Measurements from ENCODE around the gene COG6. TPM values are rescaled to one million over a fixed set of nuclear protein-coding genes. Genes with fewer than 3 reads are reported as not detected.

Gene COG6
- total and polyA plus RNA-seq, 10 of the 15 experiments (the other 5 are each of a cell fraction or from before 2014, with no cell fraction given) = 4.5 to 29.8 (median 12.6) TPM

DNA sequence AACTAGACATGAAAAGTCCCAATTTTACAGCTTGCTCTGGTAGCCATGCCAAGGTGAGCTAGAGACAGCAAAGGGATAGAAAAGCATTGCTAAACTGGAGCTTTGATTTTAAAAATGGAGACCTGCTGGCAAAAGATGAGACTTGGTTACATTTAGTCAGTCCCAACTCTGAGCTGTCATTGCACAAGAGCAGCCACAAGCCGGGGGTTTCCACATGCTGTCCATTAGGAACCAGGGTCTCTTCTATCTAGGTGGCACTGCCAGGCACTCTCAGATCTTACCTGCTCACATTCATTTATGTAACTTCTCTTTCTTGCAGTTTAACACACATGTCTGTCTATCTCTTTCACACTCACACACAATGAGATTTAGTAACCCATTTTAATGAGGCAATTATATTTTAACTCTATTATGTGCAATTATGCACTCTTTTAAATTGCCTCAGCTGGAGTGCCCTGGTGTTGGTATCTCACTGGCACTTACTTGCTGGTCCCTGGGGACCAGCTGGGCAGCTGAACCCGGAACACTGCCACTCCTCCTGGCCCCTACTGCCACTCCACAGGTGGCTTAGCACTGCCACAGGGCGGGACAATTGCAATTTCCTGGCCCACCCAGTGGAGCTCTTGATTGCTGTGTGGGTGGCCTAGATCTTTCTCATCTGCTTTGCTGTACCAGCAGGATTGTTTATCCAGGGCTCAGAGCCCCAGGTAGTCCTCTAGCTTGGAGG, 112.5 kb downstream of the COG6 start:
- FAIRE-seq = peak; percentile 18
- in situ Hi-C loops (cut with MboI) = no loop called here
- H3K4me1 ChIP-seq (ENCODE audit: control insufficient read depth, insufficient read depth, low read length) = no peaks in the 10 kb centered on the region
- H3K9ac ChIP-seq (ENCODE audit: control insufficient read depth, insufficient read depth, low read length) = no peak overlapping the region
- TF ChIP-seq ZNF622 (IDR thresholded peaks at IDR 0.05) (no peak), HDAC6 (IDR thresholded peaks at IDR 0.05; ENCODE audit: unreplicated experiment) (no peak), BCL3 (IDR thresholded peaks at IDR 0.05; ENCODE audit: borderline replicate concordance, insufficient read depth, low read depth, low read length, poor library complexity, severe bottlenecking) (no peak), HCFC1 (IDR thresholded peaks at IDR 0.05; ENCODE audit: low read length) (no peak), IRF4 (IDR thresholded peaks at IDR 0.05; ENCODE audit: low read depth, low read length) (no peak), MXI1 (IDR thresholded peaks at IDR 0.05; ENCODE audit: low read depth, low read length) (no peak), RB1 (IDR thresholded peaks at IDR 0.05; ENCODE audit: borderline replicate concordance) (no peak), CBX3 (IDR thresholded peaks at IDR 0.05; ENCODE audit: borderline replicate concordance, low read depth) (no peak), TARDBP (IDR thresholded peaks at IDR 0.05; ENCODE audit: borderline replicate concordance) (no peak), ZNF274 (IDR thresholded peaks at IDR 0.05; ENCODE audit: insufficient read depth, insufficient read length) (no peak)
- intact Hi-C loops (cut with micrococcal nuclease; ENCODE audit: unreplicated experiment) = no loop called here
- DNase-seq (ENCODE audit: low read depth, low spot score) = no peak
- RAD21 ChIA-PET (ENCODE audit: unreplicated experiment) = no interaction called here
- WGBS (ENCODE audit: insufficient coverage, insufficient replicate concordance, low lambda C conversion rate, missing lambda C conversion rate) = 26% methylated on average over 3 of the region's 3 CpGs
- no peaks in the 10 kb centered on the region for H3K36me3 ChIP-seq (ENCODE audit: control insufficient read depth in 2 of 2, insufficient read depth in 2 of 2, low read length in 1 of 2)
- SMC1A ChIA-PET (ENCODE audit: uncharacterized antibody, unreplicated experiment) = interaction anchor here (0.6 to 1.5 kb wide), 6 partner anchors 9 to 915 kb away, joined by 3 to 4 read pairs (median 3); no protein-coding TSS in a partner anchor
- no peaks in the 10 kb centered on the region for H4K20me1 ChIP-seq (ENCODE audit: control insufficient read depth, insufficient read depth)
- CTCF ChIA-PET = interaction anchor here (1.1 to 1.5 kb wide), 3 partner anchors 9 to 292 kb away, joined by 3 to 4 read pairs (median 3); no protein-coding TSS in a partner anchor
- no peaks in the 10 kb centered on the region for H3K27me3 ChIP-seq (replicated peaks in 1 of 2; ENCODE audit: control insufficient read depth in 2 of 2, insufficient read depth in 2 of 2, low read length in 1 of 2)
- H3K79me2 ChIP-seq (ENCODE audit: control insufficient read depth, insufficient read depth, low read length) = no peaks in the 10 kb centered on the region
- no peak overlapping the region for H2AFZ ChIP-seq (ENCODE audit: control insufficient read depth, low read depth, low read length)
- no TSS peak for BruUV-seq (replicated peaks)
- no peak overlapping the region for H3K27ac ChIP-seq (ENCODE audit: control insufficient read depth, insufficient read depth)
- no peaks in the 10 kb centered on the region for H3K9me3 ChIP-seq (replicated peaks; ENCODE audit: control insufficient read depth, insufficient read depth, low read length)
- H3K4me3 ChIP-seq = no peak overlapping the region
- H3K4me2 ChIP-seq (ENCODE audit: control insufficient read depth, insufficient read depth) = no peak overlapping the region
- POLR2A ChIA-PET = no interaction called here
- ATAC-seq = peak; percentile 65

Measured in GM12878 (cell line).